CD4-positive, alpha-beta T cell (primary cell): ENCODE results near the gene DPP4. TPM values are rescaled to one million over a fixed set of nuclear protein-coding genes. Genes with fewer than 3 reads are reported as not detected.

Experiments
- ATAC-seq: fragments of 200-7000 bp; cut with Tn5 transposase; one replicate; pipeline ENCODE4 v1.10.0; 2022; ENCODE audit warnings: mild to moderate bottlenecking; ENCODE audit not compliant: poor library complexity
- CTCF ChIA-PET: fragments of 350-600 bp; sonication (Branson Sonifier 250); formaldehyde crosslinking; loops from one replicate; lab custom pipeline; 2021; ENCODE audit warnings: antibody characterized with exemption, inconsistent platforms; lab: Charles Lee
- POLR2A ChIA-PET: fragments of 350-600 bp; sonication (Branson Sonifier 250); formaldehyde crosslinking; loops from one replicate; lab custom pipeline; 2021; ENCODE audit warnings: antibody characterized with exemption, inconsistent platforms; lab: Charles Lee
- DNase-seq, 14 experiments: peaks; one replicate each; pipeline ENCODE4 v3.0.0-alpha.2; 2013 to 2020; ENCODE audit warnings: mixed read lengths in 2 of 14
- H3K27ac ChIP-seq, 2 donors: one replicate each; pipeline versions ENCODE4 v1.5.1 to v1.7.0; 2013; ENCODE audit warnings: low read length in 2 of 2, low read depth in 1 of 2, mild to moderate bottlenecking in 1 of 2
- H3K27me3 ChIP-seq, 2 experiments: 1 replicate in 1 of 2; 2 replicates in 1 of 2; pipeline versions ENCODE4 v1.6.1 to v1.7.0; 2013; ENCODE audit warnings: low read length in 2 of 2, control low read depth in 1 of 2, mild to moderate bottlenecking in 1 of 2, moderate library complexity in 1 of 2; ENCODE audit not compliant: insufficient read depth in 2 of 2, control insufficient read depth in 1 of 2
- H3K36me3 ChIP-seq: one replicate; pipeline ENCODE4 v1.6.1; 2013; ENCODE audit warnings: low read length, control low read depth; ENCODE audit not compliant: insufficient read depth
- H3K4me1 ChIP-seq: one replicate; pipeline ENCODE4 v1.6.1; 2013; ENCODE audit warnings: low read length, control low read depth; ENCODE audit not compliant: insufficient read depth
- H3K4me3 ChIP-seq: one replicate; pipeline ENCODE4 v1.5.1; 2013; ENCODE audit warnings: mild to moderate bottlenecking, low read length, moderate library complexity
- H3K9me3 ChIP-seq, 2 experiments: 1 replicate in 1 of 2; 2 replicates in 1 of 2; pipeline versions ENCODE4 v1.6.1 to v1.7.0; 2013; ENCODE audit warnings: low read length in 2 of 2, mild to moderate bottlenecking in 2 of 2, control low read depth in 1 of 2, moderate library complexity in 1 of 2; ENCODE audit not compliant: control insufficient read depth in 1 of 2, insufficient read depth in 1 of 2
- H3K27ac Mint-ChIP-seq: one replicate; pipeline ENCODE4 v1.8.0; 2020; ENCODE audit warnings: mixed read lengths
- H3K27me3 Mint-ChIP-seq: one replicate; pipeline ENCODE4 v1.8.0; 2021; ENCODE audit warnings: mixed read lengths
- H3K36me3 Mint-ChIP-seq: one replicate; pipeline ENCODE4 v1.8.0; 2021; ENCODE audit warnings: low read depth, mixed read lengths
- H3K4me1 Mint-ChIP-seq: one replicate; pipeline ENCODE4 v1.8.0; 2021; ENCODE audit warnings: low read depth, mixed read lengths
- H3K4me3 Mint-ChIP-seq: one replicate; pipeline ENCODE4 v1.8.0; 2020; ENCODE audit warnings: mild to moderate bottlenecking, mixed read lengths
- H3K9me3 Mint-ChIP-seq: one replicate; pipeline ENCODE4 v1.8.0; 2020; ENCODE audit warnings: mixed read lengths
- CTCF ChIP-seq: fragments of 200-600 bp; IDR thresholded peaks from one replicate; pipeline ENCODE4 v1.8.0; 2022; ENCODE audit warnings: antibody characterized with exemption, mild to moderate bottlenecking
- intact Hi-C, 2 experiments: fragments of 100-400 bp; cut with DNase I in 1 of 2; cut with micrococcal nuclease in 1 of 2; formaldehyde crosslinking; loops; one replicate each; pipeline versions ENCODE4 v1.15.1 to v1.9.0; 2023 to 2025; cut with DNase I, micrococcal nuclease
- total RNA-seq, 174 experiments: library from RNA in 2 of 174; stranded (reverse) in 2 of 174; gene quantifications; one replicate each; pipeline ENCODE4 v1.2.3 and lab custom pipeline; 2021 to 2026

The DPP4 gene
- total RNA-seq, 2 experiments from 2014 or later: 15.5 to 16.7 TPM

DNA sequence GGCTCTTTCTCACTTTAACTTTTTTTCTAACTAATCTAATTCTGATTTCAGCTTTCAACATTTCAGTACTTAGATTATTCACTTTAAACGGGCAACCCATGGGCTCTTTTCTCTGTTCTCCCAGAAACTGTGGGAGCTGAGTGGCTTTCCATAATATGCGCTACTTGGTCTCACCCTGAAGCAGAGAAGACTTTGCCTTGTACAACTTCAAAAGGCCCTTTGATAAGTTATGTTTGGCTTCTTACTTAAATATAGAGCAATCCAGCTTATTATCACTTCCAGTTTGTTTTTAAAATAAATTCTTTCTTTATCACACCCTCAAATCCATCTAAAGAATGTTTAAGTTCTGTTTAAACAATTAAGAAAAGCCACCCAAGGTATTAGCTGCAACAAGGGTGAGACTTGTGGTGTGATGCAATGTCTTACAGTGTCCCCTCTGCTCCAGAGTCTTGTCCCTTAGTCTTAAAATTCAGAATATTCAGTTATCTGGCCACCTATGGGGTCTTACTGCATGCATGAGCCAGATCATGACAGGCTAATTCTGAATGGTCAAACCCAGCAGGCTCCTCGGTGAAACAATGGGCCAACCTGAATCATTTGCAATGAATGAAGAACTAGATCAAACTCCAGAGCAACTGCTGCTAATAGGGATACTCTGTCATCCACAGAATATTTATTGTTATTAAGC, 39.2 kb upstream of the DPP4 start:
- no peak for TF ChIP-seq CTCF
- H3K4me1 ChIP-seq: peaks cover 2% of the 10 kb centered on the region
- H3K4me3 ChIP-seq: no peak overlapping the region
- Mint-ChIP-seq H3K27me3 (no peaks in the 10 kb centered on the region), H3K27ac (no peak overlapping the region), H3K4me3 (no peak overlapping the region), H3K9me3 (peaks cover 6% of the 10 kb centered on the region), H3K4me1 (peaks cover 8% of the 10 kb centered on the region), H3K36me3 (no peaks in the 10 kb centered on the region)
- CTCF ChIA-PET: no interaction called here
- H3K36me3 ChIP-seq: no peaks in the 10 kb centered on the region
- intact Hi-C loops: no loop called here
- H3K27me3 ChIP-seq: no peaks in the 10 kb centered on the region
- POLR2A ChIA-PET: no interaction called here
- DNase-seq (no peak), ATAC-seq (no peak)
- H3K27ac ChIP-seq: no peak overlapping the region
- H3K9me3 ChIP-seq: no peaks in the 10 kb centered on the region

DNA sequence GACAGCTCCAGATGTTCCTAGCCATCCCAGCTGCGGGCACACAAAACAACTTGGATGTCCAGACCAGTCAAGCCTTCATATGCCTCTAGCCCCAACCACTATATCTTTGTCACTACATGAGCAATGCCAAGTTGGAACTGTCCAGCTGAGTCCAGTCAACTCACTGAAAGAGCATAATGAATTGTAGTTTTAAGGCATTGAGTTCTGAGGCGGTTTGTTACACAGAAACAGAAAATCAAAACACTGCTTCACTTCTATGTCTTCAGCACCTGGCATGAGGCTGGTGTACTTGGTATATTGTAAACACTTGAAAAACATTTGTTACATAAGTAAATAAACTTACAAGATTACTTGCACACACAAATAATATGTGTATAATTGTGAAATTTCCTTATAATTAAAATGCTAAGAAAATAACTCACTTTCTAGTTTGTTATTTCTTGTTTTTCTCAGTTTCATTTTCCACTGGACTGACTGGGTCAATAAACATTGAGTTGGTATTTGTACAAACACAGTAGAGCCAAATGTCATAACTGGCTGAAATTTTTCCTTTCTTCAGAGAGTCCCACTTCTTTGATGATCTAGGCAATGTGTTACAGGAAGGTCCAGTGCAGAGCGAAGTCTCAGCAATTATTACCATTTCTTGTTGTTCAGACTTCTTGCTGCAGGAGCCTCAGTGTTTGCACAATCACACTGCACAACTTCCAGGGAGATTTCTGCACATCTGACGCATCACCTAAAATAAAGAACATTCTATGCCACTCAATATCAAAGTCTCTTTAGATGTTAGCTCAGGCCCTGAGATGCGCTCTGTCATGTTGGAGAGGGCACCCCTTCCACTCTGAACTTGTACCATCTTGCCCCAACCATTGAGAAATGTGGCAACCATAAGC, 38.2 kb upstream of the DPP4 start:
- Mint-ChIP-seq H3K27me3 (no peaks in the 10 kb centered on the region), H3K4me1 (peaks cover 8% of the 10 kb centered on the region), H3K36me3 (no peaks in the 10 kb centered on the region), H3K9me3 (peaks cover 6% of the 10 kb centered on the region), H3K27ac (no peak overlapping the region), H3K4me3 (no peak overlapping the region)
- no peak overlapping the region for H3K27ac ChIP-seq
- H3K27me3 ChIP-seq: no peaks in the 10 kb centered on the region
- POLR2A ChIA-PET: no interaction called here
- no peaks in the 10 kb centered on the region for H3K36me3 ChIP-seq
- DNase-seq (no peak), ATAC-seq (no peak)
- H3K4me1 ChIP-seq: peaks cover 2% of the 10 kb centered on the region
- no peak for TF ChIP-seq CTCF
- H3K4me3 ChIP-seq: no peak overlapping the region
- intact Hi-C loops: no loop called here
- CTCF ChIA-PET: no interaction called here
- H3K9me3 ChIP-seq: no peaks in the 10 kb centered on the region

GRCh38 chr2:162107361-162107901, 33.4 kb upstream of the DPP4 start:
- Histone ChIP-seq H3K4me1 (no peaks in the 10 kb centered on the region), H3K9me3 (no peaks in the 10 kb centered on the region), H3K27ac (no peak overlapping the region), H3K4me3 (no peak overlapping the region), H3K27me3 (no peaks in the 10 kb centered on the region), H3K36me3 (no peaks in the 10 kb centered on the region)
- Mint-ChIP-seq H3K27ac (no peak overlapping the region), H3K9me3 (no peaks in the 10 kb centered on the region), H3K4me3 (no peak overlapping the region), H3K4me1 (no peaks in the 10 kb centered on the region), H3K27me3 (no peaks in the 10 kb centered on the region), H3K36me3 (no peaks in the 10 kb centered on the region)
- no peak for TF ChIP-seq CTCF
- ATAC-seq (no peak), DNase-seq (no peak)
- intact Hi-C loops: no loop called here
- ChIA-PET CTCF (no interaction called here), POLR2A (no interaction called here)
